IMR-90 (cell line): Measurements from ENCODE around the gene SLC1A7. TPM values are rescaled to one million over a fixed set of nuclear protein-coding genes. Genes with fewer than 3 reads are reported as not detected.

Experiments
- ATAC-seq: fragments of 200-7000 bp; cut with Tn5 transposase; 2 replicates; pipeline ENCODE4 v1.9.1; 2020; ENCODE audit warnings: low read depth, mild to moderate bottlenecking, moderate library complexity
- BruUV-seq: library from RNA; stranded (reverse); fragments of 400-500 nt; replicated peaks from 2 replicates; lab custom pipeline; 2021; lab: Mats Ljungman, UMichigan
- CTCF ChIA-PET: fragments of 300-600 bp; formaldehyde crosslinking; extraction: SDS; loops from one replicate; lab custom pipeline; 2021; ENCODE audit warnings: antibody characterized with exemption; lab: Yijun Ruan, JAX
- POLR2A ChIA-PET: fragments of 300-600 bp; sonication (Branson Sonifier 250); formaldehyde crosslinking; loops from one replicate; lab custom pipeline; 2022; ENCODE audit warnings: antibody characterized with exemption; ENCODE audit not compliant: unreplicated experiment; lab: Charles Lee
- DNase-seq: peaks from one replicate; pipeline ENCODE4 v3.0.0; 2013
- H2AFZ ChIP-seq: replicated peaks from 2 replicates; pipeline ENCODE3; 2013; ENCODE audit warnings: low read length, mild to moderate bottlenecking; ENCODE audit not compliant: poor library complexity
- H2AK5ac ChIP-seq: 2 replicates; pipeline ENCODE4 v1.6.1; 2013; ENCODE audit warnings: low read depth, low read length, inconsistent platforms
- H2AK9ac ChIP-seq: replicated peaks from 2 replicates; pipeline ENCODE3; 2013; ENCODE audit warnings: mild to moderate bottlenecking, low read depth, low read length, moderate library complexity; ENCODE audit not compliant: poor library complexity
- H2BK120ac ChIP-seq: 2 replicates; pipeline ENCODE4 v1.6.1; 2013; ENCODE audit warnings: low read depth, low read length, inconsistent platforms
- H2BK15ac ChIP-seq: 3 replicates; pipeline ENCODE4 v1.6.1; 2013; ENCODE audit warnings: low read depth, low read length, inconsistent platforms
- H2BK20ac ChIP-seq: 2 replicates; pipeline ENCODE4 v1.6.1; 2013; ENCODE audit warnings: low read depth, mild to moderate bottlenecking, inconsistent platforms, low read length, moderate library complexity
- H2BK5ac ChIP-seq: 2 replicates; pipeline ENCODE4 v1.6.1; 2013; ENCODE audit warnings: mild to moderate bottlenecking, low read depth, low read length, inconsistent platforms; ENCODE audit not compliant: poor library complexity, severe bottlenecking
- H3K14ac ChIP-seq: replicated peaks from 2 replicates; pipeline ENCODE4 v1.6.1; 2013; ENCODE audit warnings: low read depth, low read length, inconsistent platforms
- H3K18ac ChIP-seq: 2 replicates; pipeline ENCODE4 v1.6.1; 2013; ENCODE audit warnings: low read depth, low read length, control low read depth
- H3K23ac ChIP-seq: 2 replicates; pipeline ENCODE4 v1.6.1; 2013; ENCODE audit warnings: low read depth, low read length, inconsistent platforms
- H3K27ac ChIP-seq: 2 replicates; pipeline ENCODE4 v1.5.1; 2013; ENCODE audit warnings: mild to moderate bottlenecking, control low read depth, low read length; ENCODE audit not compliant: insufficient read depth
- H3K27me3 ChIP-seq: 2 replicates; pipeline ENCODE4 v1.6.1; 2013; ENCODE audit warnings: low read length; ENCODE audit not compliant: control insufficient read depth, insufficient read depth
- H3K36me3 ChIP-seq: 2 replicates; pipeline ENCODE4 v1.6.1; 2013; ENCODE audit warnings: low read length, mixed read lengths; ENCODE audit not compliant: control insufficient read depth, insufficient read depth
- H3K4ac ChIP-seq: 2 replicates; pipeline ENCODE4 v1.6.1; 2013; ENCODE audit warnings: low read depth, low read length, inconsistent platforms
- H3K4me1 ChIP-seq: 2 replicates; pipeline ENCODE4 v1.6.1; 2013; ENCODE audit warnings: low read length, mixed read lengths; ENCODE audit not compliant: control insufficient read depth, insufficient read depth
- H3K4me2 ChIP-seq: 2 replicates; pipeline ENCODE4 v1.6.1; 2013; ENCODE audit warnings: low read depth, mild to moderate bottlenecking, control low read depth, low read length, moderate library complexity
- H3K4me3 ChIP-seq: 2 replicates; pipeline ENCODE4 v1.5.1; 2013; ENCODE audit warnings: low read depth, mild to moderate bottlenecking, control low read depth, low read length, moderate library complexity; ENCODE audit not compliant: insufficient read depth
- H3K56ac ChIP-seq: 2 replicates; pipeline ENCODE4 v1.6.1; 2013; ENCODE audit warnings: low read length, inconsistent platforms; ENCODE audit not compliant: insufficient read depth; ENCODE audit errors: extremely low read depth
- H3K79me1 ChIP-seq, 2 experiments: 2 replicates each; pipeline ENCODE4 v1.6.1; 2013; ENCODE audit warnings: low read length in 2 of 2, inconsistent platforms in 1 of 2, low read depth in 1 of 2
- H3K9ac ChIP-seq: 2 replicates; pipeline ENCODE4 v1.6.1; 2013; ENCODE audit warnings: low read depth, low read length, control low read depth
- H3K9me1 ChIP-seq: 2 replicates; pipeline ENCODE4 v1.6.1; 2013; ENCODE audit warnings: low read length, inconsistent platforms; ENCODE audit not compliant: insufficient read depth
- H3K9me3 ChIP-seq: 2 replicates; pipeline ENCODE4 v1.6.1; 2013; ENCODE audit warnings: low read length; ENCODE audit not compliant: control insufficient read depth, insufficient read depth
- H4K20me1 ChIP-seq: 2 replicates; pipeline ENCODE4 v1.6.1; 2013; ENCODE audit warnings: low read length, inconsistent platforms; ENCODE audit not compliant: insufficient read depth
- H4K5ac ChIP-seq: 2 replicates; pipeline ENCODE4 v1.6.1; 2013; ENCODE audit warnings: mild to moderate bottlenecking, low read depth, low read length, control low read depth
- H4K8ac ChIP-seq, 2 experiments: 2 replicates each; pipeline ENCODE4 v1.6.1; 2013; ENCODE audit warnings: low read depth in 2 of 2, low read length in 2 of 2, control low read depth in 1 of 2, inconsistent platforms in 1 of 2
- H4K91ac ChIP-seq: 2 replicates; pipeline ENCODE4 v1.6.1; 2013; ENCODE audit warnings: low read depth, low read length, inconsistent platforms; ENCODE audit not compliant: insufficient read depth
- BHLHE40 ChIP-seq: fragments of 150-350 bp; IDR thresholded peaks from 2 replicates; pipeline ENCODE4 v1.6.1; 2016; ENCODE audit warnings: mild to moderate bottlenecking, low read depth, low read length
- CEBPB ChIP-seq: IDR thresholded peaks from 2 replicates; pipeline ENCODE4 v1.6.1; 2012; ENCODE audit warnings: low read depth, low read length, improper control_type of control experiment
- CHD1 ChIP-seq: IDR thresholded peaks from 2 replicates; pipeline ENCODE4 v1.6.1; 2012; ENCODE audit warnings: low read depth, low read length, improper control_type of control experiment
- ELK1 ChIP-seq: fragments of 150-350 bp; IDR thresholded peaks from 2 replicates; pipeline ENCODE4 v1.6.1; 2016; ENCODE audit warnings: low read depth, mild to moderate bottlenecking, low read length, moderate library complexity, borderline replicate concordance
- FOS ChIP-seq: fragments of 150-350 bp; IDR thresholded peaks from 2 replicates; pipeline ENCODE4 v1.6.1; 2016; ENCODE audit warnings: low read depth, low read length
- MAFK ChIP-seq: IDR thresholded peaks from 2 replicates; pipeline ENCODE4 v1.6.1; 2012; ENCODE audit warnings: low read depth, low read length, improper control_type of control experiment
- MAZ ChIP-seq: IDR thresholded peaks from 2 replicates; pipeline ENCODE4 v1.6.1; 2012; ENCODE audit warnings: low read depth, mild to moderate bottlenecking, low read length, improper control_type of control experiment, moderate library complexity, borderline replicate concordance
- NFE2L2 ChIP-seq: fragments of 150-350 bp; IDR thresholded peaks from 2 replicates; pipeline ENCODE4 v1.6.1; 2016; ENCODE audit warnings: low read depth, mild to moderate bottlenecking, low read length
- POLR2A ChIP-seq: IDR thresholded peaks from 2 replicates; pipeline ENCODE4 v1.6.1; 2012; ENCODE audit warnings: mild to moderate bottlenecking, low read depth, low read length
- RAD21 ChIP-seq: IDR thresholded peaks from 2 replicates; pipeline ENCODE4 v1.6.1; 2012; ENCODE audit warnings: low read length, improper control_type of control experiment
- RCOR1 ChIP-seq: IDR thresholded peaks from 2 replicates; pipeline ENCODE4 v1.6.1; 2012; ENCODE audit warnings: mild to moderate bottlenecking, low read length, improper control_type of control experiment; ENCODE audit not compliant: insufficient replicate concordance
- RFX5 ChIP-seq: IDR thresholded peaks from 2 replicates; pipeline ENCODE4 v1.8.0; 2012; ENCODE audit warnings: low read depth, mild to moderate bottlenecking, low read length, moderate library complexity
- SMC3 ChIP-seq: fragments of 150-350 bp; IDR thresholded peaks from 2 replicates; pipeline ENCODE4 v1.6.1; 2016; ENCODE audit warnings: low read depth, mild to moderate bottlenecking, antibody characterized with exemption, low read length, moderate library complexity
- USF2 ChIP-seq: fragments of 150-350 bp; IDR thresholded peaks from 2 replicates; pipeline ENCODE4 v1.6.1; 2017; ENCODE audit warnings: mild to moderate bottlenecking, antibody characterized with exemption, low read length, low read depth
- WGBS, 2 experiments: methylation state at CpG; one replicate each; pipeline versions ENCODE4 v1.1.5 to v1.1.7; 2013; ENCODE audit warnings: missing lambda C conversion rate in 2 of 2; ENCODE audit not compliant: insufficient read length in 1 of 2; ENCODE audit errors: extremely low coverage in 2 of 2; 5-methylcytosine and 5-hydroxymethylcytosine counted together
- dilution Hi-C: fragments of 300-500 bp; cut with HindIII; formaldehyde crosslinking; loops from one replicate; pipeline ENCODE4 v1.14.3; 2018; ENCODE audit warnings: low sequenced_read_pairs; ENCODE audit not compliant: unreplicated experiment
- in situ Hi-C: fragments of 300-500 bp; cut with MboI; formaldehyde crosslinking; loops from 3 replicates; pipeline ENCODE4 v1.14.3; 2019; ENCODE audit warnings: low sequenced_read_pairs, inconsistent platforms, mixed read lengths
- intact Hi-C: fragments of 100-400 bp; cut with micrococcal nuclease; formaldehyde crosslinking; loops from 2 replicates; pipeline ENCODE4 v1.10.0; 2022
- polyA plus RNA-seq, 3 experiments: library from polyadenylated mRNA; depleted of rRNA; stranded (reverse); fragments of >200 nt; gene quantifications; 2 replicates each; pipeline ENCODE4 v1.2.3, GENCODE V29; 2012; ENCODE audit warnings: low replicate concordance in 1 of 3
- total RNA-seq: library from RNA; depleted of rRNA; stranded (reverse); fragments of >200 nt; gene quantifications from 2 replicates; pipeline ENCODE4 v1.2.3, GENCODE V29; 2012

SLC1A7 gene
- total and polyA plus RNA-seq, 2 of the 4 experiments (the other 2 are of a cell fraction) = 0.05 TPM; not detected in 1

- Histone ChIP-seq H4K20me1 (no peaks in the 10 kb centered on the region), H4K91ac (peak overlapping the region; percentile 98), H4K8ac (peak overlapping the region; percentile 61 to 88), H3K9me3 (peaks cover 17% of the 10 kb centered on the region), H3K36me3 (no peaks in the 10 kb centered on the region), H3K23ac (peak overlapping the region; percentile 76), H2BK120ac (peak overlapping the region; percentile 96), H4K5ac (peak overlapping the region; percentile 77), H3K9ac (peak overlapping the region; percentile 46), H3K18ac (peak overlapping the region; percentile 92), H3K4me3 (no peak overlapping the region), H3K4me2 (peak overlapping the region; percentile 49; the same call in 1 of the 2 replicates), H3K27ac (peak overlapping the region; percentile 96), H3K27me3 (no peaks in the 10 kb centered on the region), H3K14ac (peak overlapping the region; percentile 72), H2AK5ac (peak overlapping the region; percentile 98), H2AK9ac (peak overlapping the region; percentile 37), H3K4me1 (peaks cover 30% of the 10 kb centered on the region), H3K56ac (peak overlapping the region; percentile 68; the same call in 1 of the 2 replicates), H3K4ac (peak overlapping the region; percentile 96), H2AFZ (peak overlapping the region; percentile 37), H3K79me1 (peaks cover 0 to 3% of the 10 kb centered on the region in 2 experiments; a peak in 1 of 4 replicates), H2BK20ac (peak overlapping the region; percentile 99), H2BK15ac (peak overlapping the region; percentile 89; the same call in 2 of the 3 replicates), H3K9me1 (peaks cover 32% of the 10 kb centered on the region), H2BK5ac (peak overlapping the region; percentile 95)
- peak; percentile 86 for ATAC-seq
- 90% methylated on average over 5 of the region's 15 CpGs; no CpG with 5 or more reads in 1 of the 2 experiments for WGBS, 2 experiments
- no TSS peak for BruUV-seq
- ChIA-PET POLR2A (interaction anchor here (0.6 to 1.1 kb wide), 3 partner anchors 15 to 38 kb away, joined by 4 read pairs; no protein-coding TSS in a partner anchor), CTCF (interaction anchor here (0.8 to 2.1 kb wide), 3 partner anchors 15 to 58 kb away, joined by 3 to 6 read pairs (median 3); no protein-coding TSS in a partner anchor)
- peak; percentile 94 for DNase-seq
- dilution Hi-C loops (no loop called here), intact Hi-C loops (loop anchor here (2.0 to 5.0 kb wide), 3 partner anchors 27 to 75 kb away; no protein-coding TSS in a partner anchor), in situ Hi-C loops (no loop called here)
- TF ChIP-seq MAZ = 0 out of 2 replicates have a peak, but pooled peaks have one; percentile 14
- TF ChIP-seq MAFK = peak; percentile 44; the same call in 1 of the 2 replicates
- TF ChIP-seq CHD1 = no peak
- peak; percentile 10 for TF ChIP-seq RCOR1
- no peak for TF ChIP-seq RFX5
- peak; percentile 37 for TF ChIP-seq RAD21
- TF ChIP-seq SMC3 = no peak
- TF ChIP-seq BHLHE40 = peak; percentile 36
- TF ChIP-seq FOS = no peak
- TF ChIP-seq USF2 = no peak
- no peak for TF ChIP-seq CEBPB
- no peak for TF ChIP-seq NFE2L2
- no peak for TF ChIP-seq POLR2A
- no peak for TF ChIP-seq ELK1
Measured at GRCh38 chr1:53107570-53108322, 34.7 kb downstream of the SLC1A7 start.
